SH-SY5Y (cell line): ENCODE data around the gene NFATC2.

Source experiments
- GATA2 ChIP-seq: IDR thresholded peaks from 2 replicates; pipeline ENCODE4 v1.6.1; 2011; ENCODE audit warnings: mild to moderate bottlenecking, low read depth, low read length
- GATA3 ChIP-seq: IDR thresholded peaks from 2 replicates; pipeline ENCODE4 v1.6.1; 2011; ENCODE audit warnings: low read depth, mild to moderate bottlenecking, low read length, moderate library complexity

DNA sequence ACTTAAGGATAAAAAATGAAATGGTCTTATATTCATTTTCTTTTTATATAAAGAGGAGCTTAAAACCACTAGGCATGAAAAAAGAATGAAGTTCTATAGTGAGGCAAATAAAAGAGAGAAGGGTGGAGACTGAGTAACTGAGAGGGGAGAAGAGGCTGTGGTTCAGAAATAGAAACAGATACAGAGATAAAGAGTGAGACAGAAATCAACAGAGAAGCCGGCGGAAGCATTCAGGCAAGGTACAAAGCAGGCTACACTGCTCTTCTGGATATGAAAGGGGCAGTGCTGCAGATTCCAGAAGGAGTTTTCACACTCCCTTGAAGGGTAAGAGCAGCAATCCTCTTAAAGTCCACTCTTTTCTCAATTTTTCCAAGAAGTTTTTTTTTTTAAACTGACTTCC lies 29.9 kb downstream of the NFATC2 start:
- TF ChIP-seq GATA2 (no peak), GATA3 (no peak)
